Measurements from ENCODE around the gene CACNG6. TPM values are rescaled to one million over a fixed set of nuclear protein-coding genes. Genes with fewer than 3 reads are reported as not detected.

CACNG6 gene
- total and polyA plus RNA-seq, 2 of the 13 experiments (the other 11 are each of a cell fraction or from before 2014, with no cell fraction given), result not detected

DNA sequence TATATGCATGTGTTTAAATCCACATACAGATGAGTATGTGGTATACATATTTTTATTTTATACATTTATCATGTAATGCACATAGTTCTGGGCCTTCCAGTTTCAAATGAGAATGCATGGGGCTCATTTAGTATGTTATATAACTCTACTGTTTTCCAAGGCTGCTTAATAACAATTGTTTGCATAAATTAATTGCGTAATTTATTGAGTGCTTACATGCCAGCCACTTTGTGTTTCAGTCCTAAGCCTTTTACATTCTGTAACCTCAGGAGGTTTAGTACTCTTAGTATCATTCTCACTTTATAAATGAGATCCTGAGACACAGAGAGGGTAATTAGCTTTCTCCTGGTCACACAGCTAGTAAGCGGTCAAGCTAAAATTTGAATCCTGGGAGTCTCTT lies 45.4 kb upstream of the CACNG6 start (continued):
- TF ChIP-seq, protein P1, sequence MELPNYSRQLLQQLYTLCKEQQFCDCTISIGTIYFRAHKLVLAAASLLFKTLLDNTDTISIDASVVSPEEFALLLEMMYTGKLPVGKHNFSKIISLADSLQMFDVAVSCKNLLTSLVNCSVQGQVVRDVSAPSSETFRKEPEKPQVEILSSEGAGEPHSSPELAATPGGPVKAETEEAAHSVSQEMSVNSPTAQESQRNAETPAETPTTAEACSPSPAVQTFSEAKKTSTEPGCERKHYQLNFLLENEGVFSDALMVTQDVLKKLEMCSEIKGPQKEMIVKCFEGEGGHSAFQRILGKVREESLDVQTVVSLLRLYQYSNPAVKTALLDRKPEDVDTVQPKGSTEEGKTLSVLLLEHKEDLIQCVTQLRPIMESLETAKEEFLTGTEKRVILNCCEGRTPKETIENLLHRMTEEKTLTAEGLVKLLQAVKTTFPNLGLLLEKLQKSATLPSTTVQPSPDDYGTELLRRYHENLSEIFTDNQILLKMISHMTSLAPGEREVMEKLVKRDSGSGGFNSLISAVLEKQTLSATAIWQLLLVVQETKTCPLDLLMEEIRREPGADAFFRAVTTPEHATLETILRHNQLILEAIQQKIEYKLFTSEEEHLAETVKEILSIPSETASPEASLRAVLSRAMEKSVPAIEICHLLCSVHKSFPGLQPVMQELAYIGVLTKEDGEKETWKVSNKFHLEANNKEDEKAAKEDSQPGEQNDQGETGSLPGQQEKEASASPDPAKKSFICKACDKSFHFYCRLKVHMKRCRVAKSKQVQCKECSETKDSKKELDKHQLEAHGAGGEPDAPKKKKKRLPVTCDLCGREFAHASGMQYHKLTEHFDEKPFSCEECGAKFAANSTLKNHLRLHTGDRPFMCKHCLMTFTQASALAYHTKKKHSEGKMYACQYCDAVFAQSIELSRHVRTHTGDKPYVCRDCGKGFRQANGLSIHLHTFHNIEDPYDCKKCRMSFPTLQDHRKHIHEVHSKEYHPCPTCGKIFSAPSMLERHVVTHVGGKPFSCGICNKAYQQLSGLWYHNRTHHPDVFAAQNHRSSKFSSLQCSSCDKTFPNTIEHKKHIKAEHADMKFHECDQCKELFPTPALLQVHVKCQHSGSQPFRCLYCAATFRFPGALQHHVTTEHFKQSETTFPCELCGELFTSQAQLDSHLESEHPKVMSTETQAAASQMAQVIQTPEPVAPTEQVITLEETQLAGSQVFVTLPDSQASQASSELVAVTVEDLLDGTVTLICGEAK (IDR thresholded peaks at IDR 0.05), result no peak
- TF ChIP-seq, protein P1 (CRISPR knock-in tag; IDR thresholded peaks at IDR 0.05), result no peak
- TF ChIP-seq ZNF510 (CRISPR knock-in tag; IDR thresholded peaks at IDR 0.05; ENCODE audit: low read depth), result no peak
- TF ChIP-seq ZSCAN22 (CRISPR knock-in tag; IDR thresholded peaks at IDR 0.05), result no peak
- no peak for TF ChIP-seq ZBTB3 (CRISPR knock-in tag; IDR thresholded peaks at IDR 0.05; ENCODE audit: borderline replicate concordance, low read depth)
- TF ChIP-seq, protein P2, sequence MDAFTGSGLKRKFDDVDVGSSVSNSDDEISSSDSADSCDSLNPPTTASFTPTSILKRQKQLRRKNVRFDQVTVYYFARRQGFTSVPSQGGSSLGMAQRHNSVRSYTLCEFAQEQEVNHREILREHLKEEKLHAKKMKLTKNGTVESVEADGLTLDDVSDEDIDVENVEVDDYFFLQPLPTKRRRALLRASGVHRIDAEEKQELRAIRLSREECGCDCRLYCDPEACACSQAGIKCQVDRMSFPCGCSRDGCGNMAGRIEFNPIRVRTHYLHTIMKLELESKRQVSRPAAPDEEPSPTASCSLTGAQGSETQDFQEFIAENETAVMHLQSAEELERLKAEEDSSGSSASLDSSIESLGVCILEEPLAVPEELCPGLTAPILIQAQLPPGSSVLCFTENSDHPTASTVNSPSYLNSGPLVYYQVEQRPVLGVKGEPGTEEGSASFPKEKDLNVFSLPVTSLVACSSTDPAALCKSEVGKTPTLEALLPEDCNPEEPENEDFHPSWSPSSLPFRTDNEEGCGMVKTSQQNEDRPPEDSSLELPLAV (CRISPR knock-in tag; conservative IDR thresholded peaks at IDR 0.05; ENCODE audit: low read depth), result no peak
- no peak for TF ChIP-seq ZBTB46 (CRISPR knock-in tag; IDR thresholded peaks at IDR 0.05; ENCODE audit: borderline replicate concordance)
- no peak for TF ChIP-seq NCOA2 (CRISPR knock-in tag; IDR thresholded peaks at IDR 0.05)
- TF ChIP-seq ZFP90 (CRISPR knock-in tag; IDR thresholded peaks at IDR 0.05; ENCODE audit: borderline replicate concordance), result no peak
- TF ChIP-seq NFE2 (CRISPR knock-in tag; IDR thresholded peaks at IDR 0.05), result no peak

All from HepG2 (cell line).